Measurements from ENCODE around the gene FRYL.

DNA sequence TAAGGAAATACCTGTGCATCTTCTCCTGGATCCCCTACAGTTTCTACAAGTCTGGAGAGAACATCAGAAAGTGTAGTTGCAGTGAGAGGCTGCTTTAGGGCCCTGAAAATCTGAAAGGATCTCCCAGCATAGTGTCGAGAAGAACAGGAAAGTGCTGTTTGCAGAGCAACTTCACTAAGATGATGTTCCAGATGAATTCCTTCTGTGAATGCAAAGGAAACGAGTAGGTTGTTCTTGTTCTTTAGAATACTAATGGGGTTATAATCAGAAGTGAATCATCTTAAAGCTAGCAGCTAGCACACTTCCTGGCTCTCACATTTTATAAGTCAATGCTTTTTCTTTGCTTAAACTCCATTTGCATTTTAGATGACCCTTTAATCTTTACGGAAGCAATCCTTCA lies 236.3 kb downstream of the FRYL start:
- TF ChIP-seq, protein P1, sequence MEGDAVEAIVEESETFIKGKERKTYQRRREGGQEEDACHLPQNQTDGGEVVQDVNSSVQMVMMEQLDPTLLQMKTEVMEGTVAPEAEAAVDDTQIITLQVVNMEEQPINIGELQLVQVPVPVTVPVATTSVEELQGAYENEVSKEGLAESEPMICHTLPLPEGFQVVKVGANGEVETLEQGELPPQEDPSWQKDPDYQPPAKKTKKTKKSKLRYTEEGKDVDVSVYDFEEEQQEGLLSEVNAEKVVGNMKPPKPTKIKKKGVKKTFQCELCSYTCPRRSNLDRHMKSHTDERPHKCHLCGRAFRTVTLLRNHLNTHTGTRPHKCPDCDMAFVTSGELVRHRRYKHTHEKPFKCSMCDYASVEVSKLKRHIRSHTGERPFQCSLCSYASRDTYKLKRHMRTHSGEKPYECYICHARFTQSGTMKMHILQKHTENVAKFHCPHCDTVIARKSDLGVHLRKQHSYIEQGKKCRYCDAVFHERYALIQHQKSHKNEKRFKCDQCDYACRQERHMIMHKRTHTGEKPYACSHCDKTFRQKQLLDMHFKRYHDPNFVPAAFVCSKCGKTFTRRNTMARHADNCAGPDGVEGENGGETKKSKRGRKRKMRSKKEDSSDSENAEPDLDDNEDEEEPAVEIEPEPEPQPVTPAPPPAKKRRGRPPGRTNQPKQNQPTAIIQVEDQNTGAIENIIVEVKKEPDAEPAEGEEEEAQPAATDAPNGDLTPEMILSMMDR (conservative IDR thresholded peaks at IDR 0.05) = no peak
- no peak for TF ChIP-seq EZH2 (IDR thresholded peaks at IDR 0.05; ENCODE audit: low read depth)

All from PC-9 (cell line).